Measurements from ENCODE around the gene CCL3.

- TF ChIP-seq MAX (CRISPR knock-in tag; IDR thresholded peaks at IDR 0.05): no peak
- no peak for TF ChIP-seq PRDM15 (CRISPR knock-in tag; IDR thresholded peaks at IDR 0.05)
- TF ChIP-seq NFE2L1 (CRISPR knock-in tag; IDR thresholded peaks at IDR 0.05): no peak
- TF ChIP-seq FOXP4 (CRISPR knock-in tag; IDR thresholded peaks at IDR 0.05): no peak
- TF ChIP-seq CTCF (IDR thresholded peaks at IDR 0.05): no peak
- no peak for TF ChIP-seq NR3C1 (CRISPR knock-in tag; conservative IDR thresholded peaks at IDR 0.05; ENCODE audit: low read depth)
- TF ChIP-seq ZNF423 (CRISPR knock-in tag; IDR thresholded peaks at IDR 0.05): no peak
- no peak for TF ChIP-seq ELF4 (CRISPR knock-in tag; IDR thresholded peaks at IDR 0.05; ENCODE audit: low read depth)
- no peak for TF ChIP-seq TCF7 (CRISPR knock-in tag; IDR thresholded peaks at IDR 0.05; ENCODE audit: low read depth)
- TF ChIP-seq USF2 (CRISPR knock-in tag; IDR thresholded peaks at IDR 0.05): no peak
- no peak for TF ChIP-seq TP53 (CRISPR knock-in tag; IDR thresholded peaks at IDR 0.05)
- TF ChIP-seq SP1 (CRISPR knock-in tag; conservative IDR thresholded peaks at IDR 0.05): no peak
Observed at GRCh38 chr17:36068524-36068923, 21.4 kb downstream of the CCL3 start.
